Hepatocyte (in vitro differentiated cells): ENCODE data around the gene MRPL19.

Source experiments
- EZH2 ChIP-seq: fragments of 200-600 bp; sonication (generic); IDR thresholded peaks from 2 replicates; pipeline ENCODE4 v1.6.1; 2016; ENCODE audit warnings: antibody characterized with exemption, mild to moderate bottlenecking, borderline replicate concordance
- TF ChIP-seq, protein P1 (sequence below): fragments of 200-600 bp; sonication (generic); IDR thresholded peaks from 2 replicates; pipeline ENCODE4 v1.5.1; 2016; ENCODE audit warnings: antibody characterized with exemption, mild to moderate bottlenecking; ENCODE audit not compliant: poor library complexity

DNA sequence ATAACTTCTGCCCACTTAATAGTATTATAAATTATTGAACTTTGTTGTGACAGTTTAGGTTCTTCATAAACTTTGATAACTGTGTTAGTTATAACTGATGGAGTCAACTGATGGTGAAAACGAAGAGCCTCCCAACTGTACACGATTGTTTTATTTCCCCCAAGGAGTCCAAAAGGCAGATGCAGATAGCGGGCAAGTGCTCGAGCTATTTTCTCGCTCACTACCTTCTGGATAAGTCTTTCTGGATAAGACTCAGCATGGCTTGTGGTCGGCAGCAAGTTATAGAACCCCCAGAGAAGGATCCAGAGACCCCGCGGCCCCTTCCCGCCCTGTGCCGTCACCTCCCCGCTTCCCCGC, 63.6 kb downstream of the MRPL19 start:
- TF ChIP-seq, protein P1, sequence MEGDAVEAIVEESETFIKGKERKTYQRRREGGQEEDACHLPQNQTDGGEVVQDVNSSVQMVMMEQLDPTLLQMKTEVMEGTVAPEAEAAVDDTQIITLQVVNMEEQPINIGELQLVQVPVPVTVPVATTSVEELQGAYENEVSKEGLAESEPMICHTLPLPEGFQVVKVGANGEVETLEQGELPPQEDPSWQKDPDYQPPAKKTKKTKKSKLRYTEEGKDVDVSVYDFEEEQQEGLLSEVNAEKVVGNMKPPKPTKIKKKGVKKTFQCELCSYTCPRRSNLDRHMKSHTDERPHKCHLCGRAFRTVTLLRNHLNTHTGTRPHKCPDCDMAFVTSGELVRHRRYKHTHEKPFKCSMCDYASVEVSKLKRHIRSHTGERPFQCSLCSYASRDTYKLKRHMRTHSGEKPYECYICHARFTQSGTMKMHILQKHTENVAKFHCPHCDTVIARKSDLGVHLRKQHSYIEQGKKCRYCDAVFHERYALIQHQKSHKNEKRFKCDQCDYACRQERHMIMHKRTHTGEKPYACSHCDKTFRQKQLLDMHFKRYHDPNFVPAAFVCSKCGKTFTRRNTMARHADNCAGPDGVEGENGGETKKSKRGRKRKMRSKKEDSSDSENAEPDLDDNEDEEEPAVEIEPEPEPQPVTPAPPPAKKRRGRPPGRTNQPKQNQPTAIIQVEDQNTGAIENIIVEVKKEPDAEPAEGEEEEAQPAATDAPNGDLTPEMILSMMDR, result no peak
- no peak for TF ChIP-seq EZH2
